B cell (primary cell): Measurements from ENCODE around the gene TRAF3. TPM values are rescaled to one million over a fixed set of nuclear protein-coding genes. Genes with fewer than 3 reads are reported as not detected.
A peak's percentile ranks its signal among the peaks of the same experiment; 100 is the strongest.

Source experiments
- ATAC-seq: fragments of 200-7000 bp; cut with Tn5 transposase; one replicate; pipeline ENCODE4 v1.10.0; 2021; ENCODE audit warnings: low read depth, mild to moderate bottlenecking, moderate number of reproducible peaks, moderate library complexity
- CTCF ChIA-PET: fragments of 350-600 bp; sonication (Branson Sonifier 250); formaldehyde crosslinking; loops from one replicate; lab custom pipeline; 2021; ENCODE audit warnings: antibody characterized with exemption, inconsistent platforms; lab: Charles Lee
- POLR2A ChIA-PET: fragments of 350-600 bp; sonication (Branson Sonifier 250); formaldehyde crosslinking; loops from one replicate; lab custom pipeline; 2021; ENCODE audit warnings: antibody characterized with exemption; lab: Charles Lee
- DNase-seq: peaks from one replicate; pipeline ENCODE4 v3.0.0; 2013
- H2AFZ ChIP-seq: 2 replicates; pipeline ENCODE4 v1.6.1; 2012; ENCODE audit warnings: mild to moderate bottlenecking, low read depth, low read length; ENCODE audit not compliant: insufficient read depth, poor library complexity, severe bottlenecking
- H3K27ac ChIP-seq, 2 donors: 1 replicate in 1 of 2; 2 replicates in 1 of 2; pipeline ENCODE4 v1.5.1; 2012 to 2013; ENCODE audit warnings: low read length in 2 of 2, mild to moderate bottlenecking in 2 of 2, moderate library complexity in 1 of 2
- H3K27me3 ChIP-seq, 4 experiments: fragments of 200-600 bp in 1 of 4; sonication (generic) in 1 of 4; replicated peaks in 1 of 4; 1 replicate in 2 of 4; 2 replicates in 2 of 4; pipeline versions ENCODE4 v1.6.1 to v1.7.0; 2013 to 2016; ENCODE audit warnings: low read length in 3 of 4, mild to moderate bottlenecking in 2 of 4, mixed read lengths in 1 of 4, moderate library complexity in 1 of 4; ENCODE audit not compliant: insufficient read depth in 4 of 4, control insufficient read depth in 3 of 4; ENCODE audit errors: control extremely low read depth in 1 of 4
- H3K36me3 ChIP-seq, 2 experiments: replicated peaks in 1 of 2; 1 replicate in 1 of 2; 2 replicates in 1 of 2; pipeline versions ENCODE4 v1.6.1 to v1.7.1; 2013; ENCODE audit warnings: low read length in 1 of 2; ENCODE audit not compliant: insufficient read depth in 2 of 2, control insufficient read depth in 1 of 2; ENCODE audit errors: control extremely low read depth in 1 of 2, extremely low read depth in 1 of 2
- H3K4me1 ChIP-seq, 2 donors: fragments of 200-600 bp in 1 of 2; sonication (generic) in 1 of 2; 1 replicate in 1 of 2; 2 replicates in 1 of 2; pipeline versions ENCODE4 v1.5.1 to v1.6.1; 2013 to 2017; ENCODE audit warnings: low read length in 2 of 2; ENCODE audit not compliant: control insufficient read depth in 2 of 2, insufficient read depth in 2 of 2
- H3K4me2 ChIP-seq: replicated peaks from 2 replicates; pipeline ENCODE3; 2012; ENCODE audit warnings: mild to moderate bottlenecking, low read depth, low read length; ENCODE audit not compliant: poor library complexity, severe bottlenecking
- H3K4me3 ChIP-seq, 5 experiments: fragments of 200-600 bp in 1 of 5; sonication (generic) in 1 of 5; 1 replicate in 3 of 5; 2 replicates in 2 of 5; pipeline versions ENCODE4 v1.5.1 to v1.7.0; 2011 to 2016; ENCODE audit warnings: low read length in 4 of 5, mild to moderate bottlenecking in 4 of 5, low read depth in 2 of 5, control low read depth in 1 of 5, moderate library complexity in 1 of 5; ENCODE audit not compliant: insufficient read depth in 1 of 5; ENCODE audit errors: control extremely low read depth in 1 of 5, extremely low read depth in 1 of 5
- H3K79me2 ChIP-seq: fragments of 200-600 bp; sonication (generic); one replicate; pipeline ENCODE4 v1.6.0; 2016; ENCODE audit warnings: low read length; ENCODE audit not compliant: control insufficient read depth, insufficient read depth
- H3K9ac ChIP-seq: fragments of 200-600 bp; sonication (generic); 2 replicates; pipeline ENCODE4 v1.6.1; 2017; ENCODE audit warnings: mild to moderate bottlenecking, low read length, moderate library complexity
- H3K9me3 ChIP-seq, 3 donors: one replicate each; pipeline versions ENCODE4 v1.6.1 to v1.7.1; 2013; ENCODE audit warnings: low read length in 2 of 3; ENCODE audit not compliant: control insufficient read depth in 2 of 3, insufficient read depth in 1 of 3; ENCODE audit errors: control extremely low read depth in 1 of 3
- H4K20me1 ChIP-seq: 2 replicates; pipeline ENCODE4 v1.6.0; 2012; ENCODE audit warnings: mild to moderate bottlenecking, low read length; ENCODE audit not compliant: insufficient read depth, control insufficient read depth, poor library complexity, severe bottlenecking
- H3K27ac Mint-ChIP-seq: one replicate; pipeline ENCODE4 v1.8.0; 2021; ENCODE audit warnings: mixed read lengths
- H3K27me3 Mint-ChIP-seq: one replicate; pipeline ENCODE4 v1.8.0; 2021; ENCODE audit warnings: mixed read lengths
- H3K4me1 Mint-ChIP-seq: one replicate; pipeline ENCODE4 v1.8.0; 2021; ENCODE audit warnings: mixed read lengths
- H3K4me3 Mint-ChIP-seq: one replicate; pipeline ENCODE4 v1.8.0; 2021; ENCODE audit warnings: mixed read lengths
- H3K9me3 Mint-ChIP-seq: one replicate; pipeline ENCODE4 v1.8.0; 2022; ENCODE audit warnings: mixed read lengths; ENCODE audit not compliant: insufficient read depth
- CTCF ChIP-seq: fragments of 200-600 bp; IDR thresholded peaks from one replicate; pipeline ENCODE4 v1.8.0; 2022; ENCODE audit warnings: antibody characterized with exemption, mild to moderate bottlenecking
- EZH2 ChIP-seq: IDR thresholded peaks from 2 replicates; pipeline ENCODE4 v1.6.1; 2012; ENCODE audit warnings: borderline replicate concordance, low read depth, mild to moderate bottlenecking, moderate library complexity, low read length; ENCODE audit not compliant: insufficient read depth, poor library complexity, severe bottlenecking
- WGBS: methylation state at CpG from one replicate; pipeline ENCODE4 v1.1.5; 2013; ENCODE audit warnings: missing lambda C conversion rate; ENCODE audit not compliant: insufficient coverage; 5-methylcytosine and 5-hydroxymethylcytosine counted together
- intact Hi-C: fragments of 100-400 bp; cut with micrococcal nuclease; formaldehyde crosslinking; loops from one replicate; pipeline ENCODE4 v1.10.0; 2022
- polyA plus RNA-seq: library from polyadenylated mRNA; depleted of rRNA; stranded (reverse); fragments of >200 nt; gene quantifications from 2 replicates; pipeline ENCODE4 v1.2.3, GENCODE V29; 2012
- total RNA-seq, 2 donors: library from RNA; stranded (reverse); fragments of 120-200 nt in 1 of 2; gene quantifications; 1 replicate in 1 of 2; 2 replicates in 1 of 2; pipeline versions ENCODE4 v1.2.3 to v1.2.4, GENCODE V29; 2013 to 2022

The TRAF3 gene
- total and polyA plus RNA-seq, 2 donors (not counting 1 experiment from before 2014, with no cell fraction given), result 42.8 to 89.8 TPM

GRCh38 chr14:102930138-102930752 is 153.0 kb downstream of the TRAF3 start:
- H3K9ac ChIP-seq, result peak overlapping the region; percentile 83
- 23% methylated on average over 74 of the region's 74 CpGs for WGBS
- ChIA-PET POLR2A (no interaction called here), CTCF (interaction anchor here (1.7 kb wide), 1 partner anchor 236 kb away, joined by 11 read pairs; no protein-coding TSS in a partner anchor)
- H3K4me1 ChIP-seq, result peaks cover 30 to 35% of the 10 kb centered on the region in 2 donors
- TF ChIP-seq EZH2, result no peak
- no peak overlapping the region for H3K27ac ChIP-seq
- H2AFZ ChIP-seq, result peak overlapping the region; percentile 88
- H3K79me2 ChIP-seq, result no peaks in the 10 kb centered on the region
- no peaks in the 10 kb centered on the region for H3K9me3 Mint-ChIP-seq
- intact Hi-C loops, result no loop called here
- H3K27me3 Mint-ChIP-seq, result peaks cover 9% of the 10 kb centered on the region
- H3K4me3 Mint-ChIP-seq, result peak overlapping the region; percentile 50
- H4K20me1 ChIP-seq, result peaks cover 19% of the 10 kb centered on the region
- peak overlapping the region in 1 of 5 experiments; percentile 77 for H3K4me3 ChIP-seq
- H3K4me1 Mint-ChIP-seq, result peaks cover 30% of the 10 kb centered on the region
- no peak for DNase-seq
- H3K27ac Mint-ChIP-seq, result no peak overlapping the region
- H3K36me3 ChIP-seq, result no peaks in the 10 kb centered on the region
- ATAC-seq, result no peak
- H3K27me3 ChIP-seq, result peaks cover 0 to 39% (median 6%) of the 10 kb centered on the region in 4 experiments
- peaks cover 0 to 18% (median 0%) of the 10 kb centered on the region in 3 donors for H3K9me3 ChIP-seq
- H3K4me2 ChIP-seq, result peak overlapping the region; percentile 100

GRCh38 chr14:102930753-102931579 is 153.7 kb downstream of the TRAF3 start:
- ATAC-seq (no peak), DNase-seq (no peak)
- H3K4me3 ChIP-seq, result no peak overlapping the region
- H3K4me1 ChIP-seq, result peaks cover 30 to 35% of the 10 kb centered on the region in 2 donors
- H3K27ac ChIP-seq, result no peak overlapping the region
- Mint-ChIP-seq H3K4me3 (peak overlapping the region; percentile 50), H3K4me1 (peaks cover 31% of the 10 kb centered on the region), H3K27ac (peak overlapping the region; percentile 20), H3K9me3 (no peaks in the 10 kb centered on the region), H3K27me3 (peaks cover 3% of the 10 kb centered on the region)
- no peak overlapping the region for H2AFZ ChIP-seq
- TF ChIP-seq CTCF, result no peak
- no peak for TF ChIP-seq EZH2
- H3K9me3 ChIP-seq, result peaks cover 0 to 18% (median 0%) of the 10 kb centered on the region in 3 donors
- H3K9ac ChIP-seq, result no peak overlapping the region
- H3K27me3 ChIP-seq, result peaks cover 0 to 32% (median 6%) of the 10 kb centered on the region in 4 experiments
- intact Hi-C loops, result no loop called here
- H3K36me3 ChIP-seq, result no peaks in the 10 kb centered on the region
- peaks cover 19% of the 10 kb centered on the region for H4K20me1 ChIP-seq
- ChIA-PET CTCF (interaction anchor here (0.7 to 1.7 kb wide), 2 partner anchors 30 to 237 kb away, joined by 3 to 11 read pairs; no protein-coding TSS in a partner anchor), POLR2A (interaction anchor here (1.0 kb wide), 1 partner anchor 10 kb away, joined by 3 read pairs; no protein-coding TSS in a partner anchor)
- no peaks in the 10 kb centered on the region for H3K79me2 ChIP-seq
- 82% methylated on average over 32 of the region's 34 CpGs for WGBS
- H3K4me2 ChIP-seq, result peak overlapping the region; percentile 100
